ENCODE measurements around the gene MAP2K3. TPM values are rescaled to one million over a fixed set of nuclear protein-coding genes. Genes with fewer than 3 reads are reported as not detected.

The MAP2K3 gene
- total and polyA plus RNA-seq, 10 of the 15 experiments (the other 5 are each of a cell fraction or from before 2014, with no cell fraction given): 0.71 to 39.4 (median 18.6) TPM

GRCh38 chr17:21287703-21288449 lies 3.4 kb downstream of the MAP2K3 start (continued):
- TF ChIP-seq YY1 (IDR thresholded peaks at IDR 0.05; ENCODE audit: low read depth, low read length) (0 out of 2 replicates have a peak, but pooled peaks have one; percentile 14), NR2C1 (IDR thresholded peaks at IDR 0.05) (no peak; the same call in 1 of the 2 replicates), PML (IDR thresholded peaks at IDR 0.05; ENCODE audit: low read length) (no peak), HDAC2 (IDR thresholded peaks at IDR 0.05) (no peak), LARP7 (IDR thresholded peaks at IDR 0.05) (0 out of 2 replicates have a peak, but pooled peaks have one; percentile 30), TAF1 (IDR thresholded peaks at IDR 0.05; ENCODE audit: borderline replicate concordance, low read depth, low read length) (no peak), MEF2A (IDR thresholded peaks at IDR 0.05; ENCODE audit: insufficient read depth, low read depth, low read length) (no peak), ZSCAN29 (IDR thresholded peaks at IDR 0.05) (no peak), KLF5 (IDR thresholded peaks at IDR 0.05; ENCODE audit: partially characterized antibody) (peak; percentile 62), RELA (IDR thresholded peaks at IDR 0.05; ENCODE audit: borderline replicate concordance, partially characterized antibody) (peak; percentile 96), ZNF217 (IDR thresholded peaks at IDR 0.05) (no peak), MTA2 (IDR thresholded peaks at IDR 0.05; ENCODE audit: low read depth) (peak; percentile 52; the same call in 1 of the 2 replicates), HDAC6 (IDR thresholded peaks at IDR 0.05; ENCODE audit: unreplicated experiment) (no peak), CREB1 (IDR thresholded peaks at IDR 0.05; ENCODE audit: low read depth) (peak; percentile 88), PRDM15 (CRISPR knock-in tag; IDR thresholded peaks at IDR 0.05) (no peak), CREM (IDR thresholded peaks at IDR 0.05; ENCODE audit: low read depth) (peak; percentile 86), E2F8 (IDR thresholded peaks at IDR 0.05; ENCODE audit: low read depth, partially characterized antibody) (no peak), HSF1 (IDR thresholded peaks at IDR 0.05; ENCODE audit: low read depth, low read length) (0 out of 2 replicates have a peak, but pooled peaks have one; percentile 14), NR2C2 (IDR thresholded peaks at IDR 0.05; ENCODE audit: borderline replicate concordance, control insufficient read depth, insufficient read length, low read depth) (no peak), EGR1 (IDR thresholded peaks at IDR 0.05; ENCODE audit: borderline replicate concordance in 1 of 2, low read depth in 2 of 2, low read length in 2 of 2) (0 out of 3 replicates have a peak, but pooled peaks of 1 of the 2 experiments have one; percentile 8)
